ENCODE measurements around the gene ABR. TPM values are rescaled to one million over a fixed set of nuclear protein-coding genes. Genes with fewer than 3 reads are reported as not detected.
"Not testable (repeated sequence)": the region's sequence is repeated elsewhere in the genome, so short reads cannot be mapped to it uniquely, and the experiment has no call there.

The ABR gene
- total and polyA plus RNA-seq, 4 experiments from 2014 or later = 7.2 to 157 (median 86.1) TPM

GRCh38 chr17:1123921-1124715, 55.7 kb downstream of the ABR start:
- H3K27me3 ChIP-seq (ENCODE audit: insufficient read depth, low read length) = no peaks in the 10 kb centered on the region
- H3K36me3 ChIP-seq (ENCODE audit: insufficient read depth, low read length) = no peaks in the 10 kb centered on the region
- CTCF ChIA-PET (ENCODE audit: partially characterized antibody) = interaction anchor here (1.1 to 6.4 kb wide), 3 partner anchors 9 to 64 kb away, joined by 6 to 176 read pairs (median 7); no protein-coding TSS in a partner anchor
- intact Hi-C loops (cut with micrococcal nuclease) = loop anchor here (2.0 to 5.0 kb wide), 3 partner anchors 55 to 143 kb away; partner anchors contain the start of gene ABR
- H3K4me3 ChIP-seq (ENCODE audit: low read length in 2 of 2) = no peak overlapping the region
- Mint-ChIP-seq H3K4me3 (no peak overlapping the region), H3K36me3 (peaks cover 0 to 3% of the 10 kb centered on the region in 2 donors), H3K4me1 (peaks cover 7 to 14% (median 8%) of the 10 kb centered on the region in 4 donors), H3K27ac (peak overlapping the region in 2 of 7 donors; percentile 46 to 63), H3K9me3 (no peaks in the 10 kb centered on the region), H3K27me3 (no peaks in the 10 kb centered on the region)
- no peak for DNase-seq
- POLR2A ChIA-PET (ENCODE audit: partially characterized antibody) = no interaction called here
- peaks cover 12% of the 10 kb centered on the region for H3K4me1 ChIP-seq (ENCODE audit: insufficient read depth, low read length)
- H3K9me3 ChIP-seq (ENCODE audit: control insufficient read depth in 1 of 2, low read length in 2 of 2) = no peaks in the 10 kb centered on the region
- no peak overlapping the region for H3K27ac ChIP-seq (ENCODE audit: low read depth, low read length)

DNA sequence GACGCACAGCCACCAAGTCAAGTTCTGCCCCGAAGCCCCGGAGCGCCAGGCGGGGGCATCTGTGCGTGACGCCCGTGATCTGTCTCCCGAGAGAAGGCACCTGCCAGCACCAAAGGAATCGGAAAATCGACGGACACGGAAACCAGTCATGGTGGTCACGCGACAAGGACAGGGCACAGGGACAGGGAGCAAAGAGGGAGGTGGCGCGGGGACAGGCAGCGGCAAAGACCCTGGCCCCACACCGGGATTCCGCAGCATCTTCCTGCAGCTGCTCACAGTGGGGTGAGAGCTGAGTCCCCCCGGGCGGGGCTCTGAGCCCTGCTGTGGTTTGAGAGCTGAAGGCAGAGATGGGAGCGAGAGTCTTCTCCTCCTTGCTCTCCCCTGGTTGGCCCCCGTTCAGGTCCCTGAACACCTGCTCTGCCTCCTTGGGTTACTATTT, 56.4 kb downstream of the ABR start:
- no peaks in the 10 kb centered on the region for H3K27me3 ChIP-seq (ENCODE audit: insufficient read depth, low read length)
- no peaks in the 10 kb centered on the region for H3K27me3 Mint-ChIP-seq
- no peaks in the 10 kb centered on the region for H3K36me3 Mint-ChIP-seq
- H3K4me1 ChIP-seq (ENCODE audit: insufficient read depth, low read length) = peaks cover 12% of the 10 kb centered on the region
- H3K27ac ChIP-seq (ENCODE audit: low read depth, low read length) = no peak overlapping the region
- H3K4me3 ChIP-seq (ENCODE audit: low read length in 2 of 2) = no peak overlapping the region
- no peak overlapping the region for H3K27ac Mint-ChIP-seq
- no peaks in the 10 kb centered on the region for H3K9me3 Mint-ChIP-seq
- ChIA-PET POLR2A (ENCODE audit: partially characterized antibody) (interaction anchor here (1.0 to 1.8 kb wide), 3 partner anchors 13 to 63 kb away, joined by 4 to 7 read pairs (median 5); no protein-coding TSS in a partner anchor), CTCF (ENCODE audit: partially characterized antibody) (interaction anchor here (1.0 to 6.4 kb wide), 5 partner anchors 15 to 75 kb away, joined by 3 to 176 read pairs (median 7); no protein-coding TSS in a partner anchor)
- intact Hi-C loops (cut with micrococcal nuclease) = loop anchor here (2.0 to 5.0 kb wide), 3 partner anchors 55 to 144 kb away; partner anchors contain the start of gene ABR
- no peaks in the 10 kb centered on the region for H3K9me3 ChIP-seq (ENCODE audit: control insufficient read depth in 1 of 2, low read length in 2 of 2)
- H3K36me3 ChIP-seq (ENCODE audit: insufficient read depth, low read length) = no peaks in the 10 kb centered on the region
- no peak for DNase-seq
- peaks cover 7 to 14% (median 8%) of the 10 kb centered on the region in 4 donors for H3K4me1 Mint-ChIP-seq
- H3K4me3 Mint-ChIP-seq = peak overlapping the region in 1 of 8 donors; percentile 29

DNA sequence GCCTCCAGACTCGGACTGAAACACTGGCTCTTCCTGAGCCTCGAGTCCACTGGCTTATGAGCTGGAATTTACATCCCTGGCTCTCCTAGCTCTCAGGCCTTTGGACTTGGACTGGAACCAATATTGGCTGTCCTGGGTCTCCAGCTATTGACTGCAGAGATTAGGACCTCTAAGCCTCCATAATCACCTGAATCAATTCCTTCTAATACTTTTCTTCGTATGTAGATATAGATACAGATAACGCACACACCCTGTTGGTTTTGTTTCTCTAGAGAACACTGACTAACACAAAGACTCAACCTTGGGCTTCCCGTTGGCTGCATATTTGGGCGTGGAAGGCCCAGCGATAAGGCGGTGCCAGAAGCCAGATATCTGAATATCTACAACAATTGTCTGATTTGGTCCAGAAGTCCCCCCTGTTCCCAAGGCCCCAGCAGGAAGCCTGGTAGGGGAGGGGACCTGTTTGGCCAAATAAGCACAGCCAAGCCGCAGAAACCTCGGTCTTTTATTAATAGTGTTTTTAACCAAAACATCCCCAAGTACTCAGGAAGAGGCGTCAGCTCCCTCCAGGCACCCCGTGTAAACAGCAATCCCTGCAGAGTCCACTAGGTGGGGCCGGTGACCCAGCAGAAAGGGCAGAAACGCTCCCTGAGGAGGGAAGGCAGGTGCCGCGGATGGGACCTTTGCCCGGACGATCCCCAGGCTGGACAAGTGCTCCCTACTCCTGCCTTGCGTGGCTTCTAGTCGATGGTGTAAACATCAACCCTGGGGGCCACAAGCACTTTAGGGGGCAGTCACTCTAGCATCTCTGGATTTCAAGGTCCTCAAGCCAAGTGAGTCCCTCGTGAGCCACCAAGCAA, 57.0 kb downstream of the ABR start:
- POLR2A ChIA-PET (ENCODE audit: partially characterized antibody) = interaction anchor here (0.9 to 1.8 kb wide), 5 partner anchors 12 to 65 kb away, joined by 3 to 7 read pairs (median 5); no protein-coding TSS in a partner anchor
- Mint-ChIP-seq H3K4me3 (peak overlapping the region in 2 of 8 donors; percentile 22 to 36), H3K27ac (peak overlapping the region in 3 of 7 donors; percentile 5 to 68 (median 61)), H3K4me1 (peaks cover 7 to 14% (median 8%) of the 10 kb centered on the region in 4 donors), H3K27me3 (no peaks in the 10 kb centered on the region), H3K9me3 (no peaks in the 10 kb centered on the region), H3K36me3 (no peaks in the 10 kb centered on the region)
- intact Hi-C loops (cut with micrococcal nuclease) = loop anchor here (2.0 to 5.0 kb wide), 3 partner anchors 56 to 145 kb away; partner anchors contain the start of gene ABR
- peak; percentile 69 to 82 (median 73) for DNase-seq
- H3K27me3 ChIP-seq (ENCODE audit: insufficient read depth, low read length) = no peaks in the 10 kb centered on the region
- H3K27ac ChIP-seq (ENCODE audit: low read depth, low read length) = no peak overlapping the region
- CTCF ChIA-PET (ENCODE audit: partially characterized antibody) = interaction anchor here (0.6 to 6.4 kb wide), 23 partner anchors 12 to 209 kb away, joined by 3 to 176 read pairs (median 5); no protein-coding TSS in a partner anchor
- no peak overlapping the region for H3K4me3 ChIP-seq (ENCODE audit: low read length in 2 of 2)
- H3K4me1 ChIP-seq (ENCODE audit: insufficient read depth, low read length) = peaks cover 12% of the 10 kb centered on the region
- H3K9me3 ChIP-seq (ENCODE audit: control insufficient read depth in 1 of 2, low read length in 2 of 2) = no peaks in the 10 kb centered on the region
- H3K36me3 ChIP-seq (ENCODE audit: insufficient read depth, low read length) = no peaks in the 10 kb centered on the region

DNA sequence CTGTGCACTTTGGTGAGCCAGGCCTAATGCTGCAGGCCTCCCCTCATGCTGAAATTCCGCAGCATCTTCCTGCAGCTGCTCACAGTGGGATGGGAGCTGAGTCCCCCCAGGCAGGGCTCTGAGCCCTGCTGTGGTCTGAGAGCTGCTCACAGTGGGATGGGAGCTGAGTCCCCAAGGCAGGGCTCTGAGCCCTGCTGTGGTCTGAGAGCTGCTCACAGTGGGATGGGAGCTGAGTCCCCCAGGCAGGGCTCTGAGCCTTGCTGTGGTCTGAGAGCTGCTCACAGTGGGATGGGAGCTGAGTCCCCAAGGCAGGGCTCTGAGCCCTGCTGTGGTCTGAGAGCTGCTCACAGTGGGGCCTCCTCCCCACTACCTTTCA, 58.4 kb downstream of the ABR start:
- H3K27me3 ChIP-seq (ENCODE audit: insufficient read depth, low read length); H3K4me3 Mint-ChIP-seq; H3K9me3 ChIP-seq (ENCODE audit: control insufficient read depth in 1 of 2, low read length in 2 of 2); H3K4me3 ChIP-seq (ENCODE audit: low read length in 2 of 2); DNase-seq; H3K27ac Mint-ChIP-seq; H3K27me3 Mint-ChIP-seq; H3K27ac ChIP-seq (ENCODE audit: low read depth, low read length); H3K36me3 ChIP-seq (ENCODE audit: insufficient read depth, low read length); H3K36me3 Mint-ChIP-seq; H3K9me3 Mint-ChIP-seq: not testable (repeated sequence)
- ChIA-PET POLR2A (ENCODE audit: partially characterized antibody) (interaction anchor here (0.9 to 1.8 kb wide), 3 partner anchors 11 to 66 kb away, joined by 3 to 5 read pairs (median 5); no protein-coding TSS in a partner anchor), CTCF (ENCODE audit: partially characterized antibody) (interaction anchor here (1.4 to 6.4 kb wide), 8 partner anchors 11 to 211 kb away, joined by 4 to 176 read pairs (median 8); no protein-coding TSS in a partner anchor)
- peaks cover 7 to 14% (median 8%) of the 10 kb centered on the region in 4 donors for H3K4me1 Mint-ChIP-seq
- intact Hi-C loops (cut with micrococcal nuclease) = loop anchor here (5.0 kb wide), 1 partner anchor 146 kb away; no protein-coding TSS in a partner anchor
- peaks cover 12% of the 10 kb centered on the region for H3K4me1 ChIP-seq (ENCODE audit: insufficient read depth, low read length)

- no peak overlapping the region for H3K27ac ChIP-seq (ENCODE audit: low read depth, low read length)
- no peak overlapping the region for H3K4me3 ChIP-seq (ENCODE audit: low read length in 2 of 2)
- intact Hi-C loops (cut with micrococcal nuclease) = loop anchor here (5.0 kb wide), 1 partner anchor 146 kb away; no protein-coding TSS in a partner anchor
- Mint-ChIP-seq H3K4me1 (peaks cover 9 to 18% (median 11%) of the 10 kb centered on the region in 4 donors), H3K36me3 (no peaks in the 10 kb centered on the region), H3K4me3 (no peak overlapping the region), H3K9me3 (no peaks in the 10 kb centered on the region), H3K27ac (peak overlapping the region in 1 of 7 donors; percentile 14), H3K27me3 (no peaks in the 10 kb centered on the region)
- DNase-seq = no peak
- ChIA-PET CTCF (ENCODE audit: partially characterized antibody) (interaction anchor here (0.7 to 6.4 kb wide), 7 partner anchors 10 to 211 kb away, joined by 3 to 176 read pairs (median 5); no protein-coding TSS in a partner anchor), POLR2A (ENCODE audit: partially characterized antibody) (interaction anchor here (1.4 kb wide), 1 partner anchor 67 kb away, joined by 5 read pairs; no protein-coding TSS in a partner anchor)
- H3K27me3 ChIP-seq (ENCODE audit: insufficient read depth, low read length) = no peaks in the 10 kb centered on the region
- H3K9me3 ChIP-seq (ENCODE audit: control insufficient read depth in 1 of 2, low read length in 2 of 2) = no peaks in the 10 kb centered on the region
- H3K4me1 ChIP-seq (ENCODE audit: insufficient read depth, low read length) = peaks cover 12% of the 10 kb centered on the region
- H3K36me3 ChIP-seq (ENCODE audit: insufficient read depth, low read length) = no peaks in the 10 kb centered on the region
These were observed 59.0 kb downstream of the ABR start for GRCh38 chr17:1120596-1121441.

DNA sequence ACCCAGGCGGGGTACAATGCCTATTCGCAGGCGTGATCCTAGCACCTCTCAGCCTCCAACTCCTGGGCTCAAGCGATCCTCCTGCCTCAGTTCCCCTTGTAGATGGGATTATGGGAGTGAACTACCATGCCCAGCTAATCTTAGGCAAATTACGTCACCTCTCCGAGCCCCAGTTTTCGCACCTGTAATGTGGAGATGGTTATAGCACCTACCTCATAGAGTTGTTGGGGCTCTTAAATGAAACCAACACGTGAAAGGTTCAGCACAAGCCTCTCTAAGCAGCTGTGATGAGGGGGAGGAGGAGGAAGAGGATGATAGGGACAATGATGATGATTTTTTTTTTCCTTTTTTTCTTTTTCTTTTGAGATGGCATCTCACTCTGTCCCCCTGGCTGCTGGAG, 59.9 kb downstream of the ABR start:
- Mint-ChIP-seq H3K4me1 (peaks cover 15 to 25% (median 19%) of the 10 kb centered on the region in 4 donors), H3K9me3 (no peaks in the 10 kb centered on the region), H3K27me3 (no peaks in the 10 kb centered on the region), H3K4me3 (no peak overlapping the region), H3K36me3 (no peaks in the 10 kb centered on the region), H3K27ac (peak overlapping the region in 1 of 7 donors; percentile 60)
- Histone ChIP-seq H3K27ac (ENCODE audit: low read depth, low read length) (no peak overlapping the region), H3K36me3 (ENCODE audit: insufficient read depth, low read length) (no peaks in the 10 kb centered on the region), H3K27me3 (ENCODE audit: insufficient read depth, low read length) (no peaks in the 10 kb centered on the region), H3K9me3 (ENCODE audit: control insufficient read depth in 1 of 2, low read length in 2 of 2) (no peaks in the 10 kb centered on the region), H3K4me1 (ENCODE audit: insufficient read depth, low read length) (peaks cover 20% of the 10 kb centered on the region), H3K4me3 (ENCODE audit: low read length in 2 of 2) (no peak overlapping the region)
- intact Hi-C loops (cut with micrococcal nuclease) = loop anchor here (5.0 kb wide), 1 partner anchor 147 kb away; no protein-coding TSS in a partner anchor
- ChIA-PET CTCF (ENCODE audit: partially characterized antibody) (interaction anchor here (1.0 to 6.4 kb wide), 2 partner anchors 10 to 68 kb away, joined by 3 to 176 read pairs; no protein-coding TSS in a partner anchor), POLR2A (ENCODE audit: partially characterized antibody) (no interaction called here)
- no peak for DNase-seq
